ENCODE results near the gene PKN2. TPM values are rescaled to one million over a fixed set of nuclear protein-coding genes. Genes with fewer than 3 reads are reported as not detected.

PKN2 gene
- total RNA-seq, 4 donors from 2014 or later = 33.5 to 77.7 (median 52.9) TPM

DNA sequence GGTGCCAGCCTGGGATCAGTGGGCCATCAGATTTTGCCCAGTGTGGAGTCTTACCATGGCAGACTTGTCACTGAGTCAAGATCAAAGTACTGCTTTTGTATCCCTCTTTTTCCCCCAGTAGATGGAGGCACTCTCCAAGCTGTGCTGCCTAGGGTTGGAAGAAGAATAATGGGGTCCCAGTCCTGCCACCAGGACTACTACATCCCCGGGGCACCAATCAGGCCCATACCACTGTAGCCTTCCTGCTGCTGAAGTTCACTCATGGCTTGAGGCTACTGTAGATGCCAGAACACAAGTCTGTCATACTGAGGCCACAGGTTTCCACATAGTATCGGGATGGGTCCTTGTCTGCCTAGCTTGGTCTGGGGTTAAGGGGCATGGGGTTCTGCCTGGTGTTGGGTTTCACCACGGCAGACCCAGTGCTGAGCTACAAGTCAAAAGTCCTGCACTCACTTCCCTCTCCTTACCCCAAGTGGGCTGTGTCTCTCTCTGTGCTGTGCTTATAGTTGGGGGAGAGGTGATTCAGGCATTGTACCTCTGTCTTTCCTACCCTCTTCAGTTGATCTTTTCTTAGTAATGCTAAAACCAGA, 53.4 kb downstream of the PKN2 start:
- TF ChIP-seq, protein P1, sequence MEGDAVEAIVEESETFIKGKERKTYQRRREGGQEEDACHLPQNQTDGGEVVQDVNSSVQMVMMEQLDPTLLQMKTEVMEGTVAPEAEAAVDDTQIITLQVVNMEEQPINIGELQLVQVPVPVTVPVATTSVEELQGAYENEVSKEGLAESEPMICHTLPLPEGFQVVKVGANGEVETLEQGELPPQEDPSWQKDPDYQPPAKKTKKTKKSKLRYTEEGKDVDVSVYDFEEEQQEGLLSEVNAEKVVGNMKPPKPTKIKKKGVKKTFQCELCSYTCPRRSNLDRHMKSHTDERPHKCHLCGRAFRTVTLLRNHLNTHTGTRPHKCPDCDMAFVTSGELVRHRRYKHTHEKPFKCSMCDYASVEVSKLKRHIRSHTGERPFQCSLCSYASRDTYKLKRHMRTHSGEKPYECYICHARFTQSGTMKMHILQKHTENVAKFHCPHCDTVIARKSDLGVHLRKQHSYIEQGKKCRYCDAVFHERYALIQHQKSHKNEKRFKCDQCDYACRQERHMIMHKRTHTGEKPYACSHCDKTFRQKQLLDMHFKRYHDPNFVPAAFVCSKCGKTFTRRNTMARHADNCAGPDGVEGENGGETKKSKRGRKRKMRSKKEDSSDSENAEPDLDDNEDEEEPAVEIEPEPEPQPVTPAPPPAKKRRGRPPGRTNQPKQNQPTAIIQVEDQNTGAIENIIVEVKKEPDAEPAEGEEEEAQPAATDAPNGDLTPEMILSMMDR (IDR thresholded peaks at IDR 0.05) = no peak
- TF ChIP-seq POLR2A (IDR thresholded peaks at IDR 0.05) = no peak
- no peak for DNase-seq
- Histone ChIP-seq H3K9me3 (peaks cover 0 to 13% of the 10 kb centered on the region in 2 donors), H3K36me3 (no peaks in the 10 kb centered on the region), H3K27me3 (no peaks in the 10 kb centered on the region), H3K4me3 (no peak overlapping the region), H3K27ac (no peak overlapping the region), H3K4me1 (no peaks in the 10 kb centered on the region)
- intact Hi-C loops (cut with DNase I; ENCODE audit: low total_unique reads) = no loop called here

DNA sequence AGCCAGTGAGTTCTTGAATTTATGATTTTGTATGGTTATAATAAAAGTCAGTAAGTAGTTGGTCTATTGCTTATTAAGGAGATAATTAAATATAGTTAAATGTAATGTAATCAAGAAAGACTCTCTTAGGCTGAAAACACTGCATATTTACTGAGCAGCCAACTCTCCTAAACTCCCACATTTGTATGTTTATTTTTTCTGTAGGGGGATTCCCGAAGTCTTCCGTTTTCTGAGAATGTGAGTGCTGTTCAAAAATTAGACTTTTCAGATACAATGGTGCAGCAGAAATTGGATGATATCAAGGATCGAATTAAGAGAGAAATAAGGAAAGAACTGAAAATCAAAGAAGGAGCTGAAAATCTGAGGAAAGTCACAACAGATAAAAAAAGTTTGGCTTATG, 56.7 kb downstream of the PKN2 start:
- H3K9me3 ChIP-seq = peaks cover 0 to 2% of the 10 kb centered on the region in 2 donors
- H3K36me3 ChIP-seq = no peaks in the 10 kb centered on the region
- no peak for DNase-seq
- no peak overlapping the region for H3K27ac ChIP-seq
- H3K4me1 ChIP-seq = no peaks in the 10 kb centered on the region
- H3K4me3 ChIP-seq = no peak overlapping the region
- intact Hi-C loops (cut with DNase I; ENCODE audit: low total_unique reads) = no loop called here
- no peaks in the 10 kb centered on the region for H3K27me3 ChIP-seq
- no peak for TF ChIP-seq POLR2A (IDR thresholded peaks at IDR 0.05)
- TF ChIP-seq, protein P1 (IDR thresholded peaks at IDR 0.05) = no peak

DNA sequence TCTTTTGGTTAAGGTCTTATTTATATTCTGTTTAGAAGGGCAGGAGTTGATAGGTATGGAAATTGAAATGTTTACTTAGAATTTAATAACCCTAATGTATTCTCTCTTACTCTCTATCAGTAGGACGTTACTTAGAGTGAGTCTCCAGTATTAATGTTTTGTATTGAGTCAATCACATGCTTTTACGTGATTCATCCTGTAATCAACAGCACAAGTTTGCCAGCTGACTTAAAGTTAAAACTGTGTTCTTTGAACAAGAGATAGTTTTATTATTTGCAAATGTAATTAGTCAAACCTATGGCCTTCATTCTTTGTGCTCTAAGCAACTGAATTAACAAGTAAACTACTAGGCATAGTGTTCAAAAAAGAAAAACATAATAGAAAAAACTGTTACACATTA, 57.3 kb downstream of the PKN2 start:
- no peak for DNase-seq
- Histone ChIP-seq H3K9me3 (no peaks in the 10 kb centered on the region), H3K27ac (peak overlapping the region in 1 of 2 donors; percentile 22), H3K4me3 (no peak overlapping the region), H3K27me3 (no peaks in the 10 kb centered on the region), H3K36me3 (no peaks in the 10 kb centered on the region), H3K4me1 (no peaks in the 10 kb centered on the region)
- no peak for TF ChIP-seq POLR2A (IDR thresholded peaks at IDR 0.05)
- TF ChIP-seq, protein P1 (IDR thresholded peaks at IDR 0.05) = no peak
- intact Hi-C loops (cut with DNase I; ENCODE audit: low total_unique reads) = no loop called here

DNA sequence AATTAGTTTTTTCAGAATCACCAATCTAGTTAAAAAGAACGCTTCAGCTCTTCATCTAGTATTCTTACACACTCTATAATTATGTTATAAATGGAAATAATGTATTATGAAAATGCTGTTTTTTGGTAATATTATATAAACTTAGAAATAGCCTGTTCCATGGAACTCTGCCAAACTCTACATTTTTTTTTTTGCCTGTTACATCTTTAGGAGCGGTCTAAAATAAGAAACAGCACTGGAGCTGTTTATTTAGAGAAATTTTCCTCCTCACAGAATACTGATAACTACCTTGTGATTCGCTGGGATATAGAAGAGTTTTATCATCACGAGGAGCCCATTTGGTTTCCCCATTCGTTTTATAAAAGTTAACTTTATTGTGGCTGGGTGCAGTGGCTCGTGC, 58.5 kb downstream of the PKN2 start:
- no peak for DNase-seq
- H3K4me3 ChIP-seq = no peak overlapping the region
- no peaks in the 10 kb centered on the region for H3K9me3 ChIP-seq
- H3K4me1 ChIP-seq = no peaks in the 10 kb centered on the region
- no peak for TF ChIP-seq POLR2A (IDR thresholded peaks at IDR 0.05)
- TF ChIP-seq, protein P1 (IDR thresholded peaks at IDR 0.05) = no peak
- H3K27me3 ChIP-seq = no peaks in the 10 kb centered on the region
- intact Hi-C loops (cut with DNase I; ENCODE audit: low total_unique reads) = no loop called here
- no peaks in the 10 kb centered on the region for H3K36me3 ChIP-seq
- no peak overlapping the region for H3K27ac ChIP-seq

DNA sequence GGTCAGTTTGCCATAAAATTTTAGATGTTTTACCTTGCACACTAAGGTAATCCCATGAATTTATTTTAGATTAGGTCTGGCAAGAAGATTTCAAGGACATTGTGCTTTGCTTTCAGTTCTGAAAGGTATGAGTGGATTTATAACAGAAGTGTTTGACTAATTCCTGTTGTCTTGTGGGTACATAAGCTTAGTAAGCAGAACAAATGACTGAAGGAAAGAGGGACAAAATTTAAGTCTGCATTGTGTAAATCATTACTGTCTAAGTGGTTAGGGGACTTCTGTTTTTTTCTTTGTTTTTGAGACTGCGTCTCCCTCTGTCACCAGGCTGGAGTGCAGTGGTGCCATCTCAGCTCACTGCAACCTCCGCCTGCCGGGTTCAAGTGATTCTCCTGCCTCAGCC, 60.1 kb downstream of the PKN2 start:
- intact Hi-C loops (cut with DNase I; ENCODE audit: low total_unique reads) = no loop called here
- no peak overlapping the region for H3K27ac ChIP-seq
- no peak overlapping the region for H3K4me3 ChIP-seq
- TF ChIP-seq, protein P1 (IDR thresholded peaks at IDR 0.05) = no peak
- no peak for TF ChIP-seq POLR2A (IDR thresholded peaks at IDR 0.05)
- no peak for DNase-seq
- no peaks in the 10 kb centered on the region for H3K36me3 ChIP-seq
- H3K27me3 ChIP-seq = no peaks in the 10 kb centered on the region
- H3K4me1 ChIP-seq = no peaks in the 10 kb centered on the region
- H3K9me3 ChIP-seq = no peaks in the 10 kb centered on the region
